Peyer's patch (tissue), 4 donors: ENCODE measurements around the gene TYMP. TPM values are rescaled to one million over a fixed set of nuclear protein-coding genes. Genes with fewer than 3 reads are reported as not detected.

ENCODE experiments used
- DNase-seq, 3 donors: peaks; one replicate each; pipeline ENCODE4 v3.0.0-alpha.2; 2017 to 2019
- H3K27ac ChIP-seq, 4 donors: fragments of 200-600 bp; sonication (generic); one replicate each; pipeline ENCODE4 v1.5.1; 2016 to 2019
- H3K27me3 ChIP-seq, 2 donors: fragments of 200-600 bp; sonication (generic); one replicate each; pipeline ENCODE4 v1.5.1; 2019
- H3K36me3 ChIP-seq, 3 donors: fragments of 200-600 bp; sonication (generic); one replicate each; pipeline ENCODE4 v1.5.1; 2016 to 2019
- H3K4me1 ChIP-seq, 4 donors: fragments of 200-600 bp; sonication (generic); one replicate each; pipeline ENCODE4 v1.5.1; 2016 to 2019
- H3K4me3 ChIP-seq, 4 donors: fragments of 200-600 bp; sonication (generic); 1 replicate in 3 of 4; 2 replicates in 1 of 4; pipeline ENCODE4 v1.5.1; 2016 to 2019; ENCODE audit warnings: mild to moderate bottlenecking in 1 of 4
- H3K9me3 ChIP-seq, 4 donors: fragments of 200-600 bp; sonication (generic); one replicate each; pipeline ENCODE4 v1.5.1; 2016 to 2019; ENCODE audit warnings: mild to moderate bottlenecking in 1 of 4
- CTCF ChIP-seq, 6 experiments: fragments of 450-650 bp in 4 of 6; fragments of 200-600 bp in 2 of 6; sonication (generic) in 1 of 6; IDR thresholded peaks; one replicate each; pipeline ENCODE4 v1.5.1; 2017 to 2019; ENCODE audit warnings: antibody characterized with exemption in 6 of 6, mild to moderate bottlenecking in 3 of 6, moderate library complexity in 1 of 6
- POLR2A ChIP-seq, 2 donors: fragments of 450-650 bp; IDR thresholded peaks; one replicate each; pipeline ENCODE4 v1.5.1; 2017; ENCODE audit warnings: antibody characterized with exemption in 2 of 2, mild to moderate bottlenecking in 2 of 2, moderate library complexity in 2 of 2
- total RNA-seq, 4 donors: library from RNA; depleted of rRNA; stranded (reverse); fragments of >200 nt; gene quantifications; one replicate each; pipeline ENCODE4 v1.1.0, GENCODE V29; 2016

Gene TYMP
- total RNA-seq, result 10 to 100 TPM; 53.5 to 93.9 (median 88.3) TPM

GRCh38 chr22:50529897-50530579 is at the start of gene TYMP:
Gene TYMP, minus strand, starts transcription at chr22:50530012. Its CDS starts 303 bp downstream, at chr22:50529709.
- Histone ChIP-seq H3K4me3 (peak within 1 kb of the TSS; percentile 60 to 76 (median 68)), H3K36me3 (no peaks in the 10 kb centered on the region), H3K4me1 (peaks cover 0 to 47% (median 18%) of the 10 kb centered on the region in 4 donors), H3K27ac (peak within 1 kb of the TSS; percentile 97 to 100 (median 98)), H3K9me3 (no peaks in the 10 kb centered on the region), H3K27me3 (no peaks in the 10 kb centered on the region)
- peak; percentile 75 to 94 (median 94) for DNase-seq
- TF ChIP-seq CTCF (IDR thresholded peaks at IDR 0.05) (no peak), POLR2A (IDR thresholded peaks at IDR 0.05) (peak; percentile 69 to 74)

GRCh38 chr22:50578776-50579310 is 49.0 kb upstream of the TYMP start:
- no peaks in the 10 kb centered on the region for H3K27me3 ChIP-seq
- peak overlapping the region in 1 of 4 donors; percentile 29 for H3K4me3 ChIP-seq
- DNase-seq, result peak in 1 of 3 donors; percentile 41
- no peaks in the 10 kb centered on the region for H3K9me3 ChIP-seq
- peaks cover 0 to 33% (median 3%) of the 10 kb centered on the region in 4 donors for H3K4me1 ChIP-seq
- no peaks in the 10 kb centered on the region for H3K36me3 ChIP-seq
- TF ChIP-seq CTCF (IDR thresholded peaks at IDR 0.05) (no peak), POLR2A (IDR thresholded peaks at IDR 0.05) (no peak)
- peak overlapping the region in 1 of 4 donors; percentile 52 for H3K27ac ChIP-seq

GRCh38 chr22:50577987-50578775 is 48.4 kb upstream of the TYMP start, which contains the start of gene CPT1B:
Gene CPT1B, minus strand, starts transcription at chr22:50578427. Its CDS starts 512 bp downstream, at chr22:50577915.
- TF ChIP-seq POLR2A (IDR thresholded peaks at IDR 0.05) (no peak), CTCF (IDR thresholded peaks at IDR 0.05) (no peak)
- H3K36me3 ChIP-seq, result no peaks in the 10 kb centered on the region
- no peaks in the 10 kb centered on the region for H3K27me3 ChIP-seq
- peaks cover 0 to 26% (median 3%) of the 10 kb centered on the region in 4 donors for H3K4me1 ChIP-seq
- H3K9me3 ChIP-seq, result no peaks in the 10 kb centered on the region
- H3K27ac ChIP-seq, result peak within 1 kb of the TSS in 1 of 4 donors; percentile 52
- peak within 1 kb of the TSS in 2 of 4 donors; percentile 29 to 30 for H3K4me3 ChIP-seq
- peak in 2 of 3 donors; percentile 46 to 50 for DNase-seq

GRCh38 chr22:50577697-50577986 is 47.8 kb upstream of the TYMP start:
- Histone ChIP-seq H3K27me3 (no peaks in the 10 kb centered on the region), H3K9me3 (no peaks in the 10 kb centered on the region), H3K4me3 (peak overlapping the region in 1 of 4 donors; percentile 29), H3K4me1 (peaks cover 0 to 26% (median 3%) of the 10 kb centered on the region in 4 donors), H3K27ac (no peak overlapping the region), H3K36me3 (no peaks in the 10 kb centered on the region)
- peak in 1 of 3 donors; percentile 44 for DNase-seq
- no peak for TF ChIP-seq POLR2A (IDR thresholded peaks at IDR 0.05)
- no peak for TF ChIP-seq CTCF (IDR thresholded peaks at IDR 0.05)

- no peaks in the 10 kb centered on the region for H3K9me3 ChIP-seq
- no peaks in the 10 kb centered on the region for H3K27me3 ChIP-seq
- H3K4me3 ChIP-seq, result no peak overlapping the region
- peaks cover 0 to 26% (median 3%) of the 10 kb centered on the region in 4 donors for H3K4me1 ChIP-seq
- no peak for TF ChIP-seq CTCF (IDR thresholded peaks at IDR 0.05)
- H3K27ac ChIP-seq, result no peak overlapping the region
- DNase-seq, result no peak
- peaks cover 0 to 6% (median 0%) of the 10 kb centered on the region in 3 donors for H3K36me3 ChIP-seq
Measured at GRCh38 chr22:50576806-50577696, 47.2 kb upstream of the TYMP start.
